Measurements from ENCODE around the gene NIPAL3. TPM values are rescaled to one million over a fixed set of nuclear protein-coding genes. Genes with fewer than 3 reads are reported as not detected.

The NIPAL3 gene
- total RNA-seq, 1 experiment from 2014 or later = 6.5 TPM

DNA sequence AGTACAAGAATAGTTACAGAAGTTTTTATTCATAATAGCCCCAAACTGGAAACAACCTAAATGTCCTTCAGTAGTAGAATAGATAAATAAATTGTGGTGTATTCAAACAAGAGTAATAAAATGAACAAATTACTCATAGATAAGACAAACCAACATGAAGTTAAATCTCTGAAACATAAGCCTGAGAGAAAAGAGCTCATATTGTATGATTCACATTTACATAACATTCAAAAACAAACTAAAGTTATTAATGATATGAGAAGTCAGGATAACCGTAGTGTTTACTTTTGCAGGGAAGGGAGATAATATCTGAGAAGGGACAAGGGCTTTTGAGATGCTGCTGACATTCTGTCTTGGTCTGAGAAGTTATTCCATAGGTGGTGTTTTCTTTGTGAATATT lies 15.5 kb upstream of the NIPAL3 start:
- Histone ChIP-seq H3K4me1 (ENCODE audit: insufficient read depth, low read length, poor library complexity, severe bottlenecking) (no peaks in the 10 kb centered on the region), H3K27ac (ENCODE audit: low read depth, low read length, poor library complexity, severe bottlenecking) (no peak overlapping the region), H3K4me3 (ENCODE audit: low read depth, low read length, poor library complexity, severe bottlenecking) (no peak overlapping the region), H3K9me3 (ENCODE audit: low read depth, low read length, poor library complexity, severe bottlenecking) (no peaks in the 10 kb centered on the region), H3K27me3 (replicated peaks; ENCODE audit: insufficient read depth, low read depth, low read length, poor library complexity) (no peaks in the 10 kb centered on the region), H3K36me3 (ENCODE audit: insufficient read depth, low read length, poor library complexity, severe bottlenecking) (no peaks in the 10 kb centered on the region)
- ChIA-PET POLR2A (ENCODE audit: low non-redundant PET) (no interaction called here), CTCF (interaction anchor here (0.9 kb wide), 1 partner anchor 201 kb away, joined by 3 read pairs; no protein-coding TSS in a partner anchor)
- intact Hi-C loops (cut with micrococcal nuclease; ENCODE audit: unreplicated experiment) = no loop called here
- TF ChIP-seq, protein P1, sequence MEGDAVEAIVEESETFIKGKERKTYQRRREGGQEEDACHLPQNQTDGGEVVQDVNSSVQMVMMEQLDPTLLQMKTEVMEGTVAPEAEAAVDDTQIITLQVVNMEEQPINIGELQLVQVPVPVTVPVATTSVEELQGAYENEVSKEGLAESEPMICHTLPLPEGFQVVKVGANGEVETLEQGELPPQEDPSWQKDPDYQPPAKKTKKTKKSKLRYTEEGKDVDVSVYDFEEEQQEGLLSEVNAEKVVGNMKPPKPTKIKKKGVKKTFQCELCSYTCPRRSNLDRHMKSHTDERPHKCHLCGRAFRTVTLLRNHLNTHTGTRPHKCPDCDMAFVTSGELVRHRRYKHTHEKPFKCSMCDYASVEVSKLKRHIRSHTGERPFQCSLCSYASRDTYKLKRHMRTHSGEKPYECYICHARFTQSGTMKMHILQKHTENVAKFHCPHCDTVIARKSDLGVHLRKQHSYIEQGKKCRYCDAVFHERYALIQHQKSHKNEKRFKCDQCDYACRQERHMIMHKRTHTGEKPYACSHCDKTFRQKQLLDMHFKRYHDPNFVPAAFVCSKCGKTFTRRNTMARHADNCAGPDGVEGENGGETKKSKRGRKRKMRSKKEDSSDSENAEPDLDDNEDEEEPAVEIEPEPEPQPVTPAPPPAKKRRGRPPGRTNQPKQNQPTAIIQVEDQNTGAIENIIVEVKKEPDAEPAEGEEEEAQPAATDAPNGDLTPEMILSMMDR (conservative IDR thresholded peaks at IDR 0.05; ENCODE audit: low read depth, low read length) = no peak
- TF ChIP-seq EZH2 (IDR thresholded peaks at IDR 0.05; ENCODE audit: borderline replicate concordance, low read depth, low read length, poor library complexity, severe bottlenecking) = no peak
- no TSS peak for BruUV-seq (replicated peaks)
- no peak for DNase-seq (ENCODE audit: low spot score)

DNA sequence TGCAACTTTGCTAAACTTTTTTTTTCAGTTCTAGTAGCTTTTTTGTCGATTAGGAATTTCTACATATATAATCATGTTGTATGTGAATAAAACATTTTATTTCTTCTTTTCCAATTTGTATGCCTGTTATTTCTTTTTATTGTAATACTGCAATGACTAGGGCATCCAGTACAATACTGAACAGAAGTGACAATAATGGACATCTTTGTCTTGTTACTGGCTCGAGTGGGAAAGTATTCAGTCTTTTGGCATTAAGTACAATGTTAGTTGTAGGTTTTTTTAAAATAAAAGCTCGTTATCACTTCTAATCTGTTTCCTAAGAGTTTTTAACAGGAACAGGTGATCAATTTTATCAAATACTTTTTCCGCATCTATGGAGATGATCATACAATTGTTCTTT lies 11.8 kb upstream of the NIPAL3 start:
- no peaks in the 10 kb centered on the region for H3K4me1 ChIP-seq (ENCODE audit: insufficient read depth, low read length, poor library complexity, severe bottlenecking)
- no peak overlapping the region for H3K27ac ChIP-seq (ENCODE audit: low read depth, low read length, poor library complexity, severe bottlenecking)
- TF ChIP-seq, protein P1 (conservative IDR thresholded peaks at IDR 0.05; ENCODE audit: low read depth, low read length) = no peak
- TF ChIP-seq EZH2 (IDR thresholded peaks at IDR 0.05; ENCODE audit: borderline replicate concordance, low read depth, low read length, poor library complexity, severe bottlenecking) = no peak
- no peak for DNase-seq (ENCODE audit: low spot score)
- intact Hi-C loops (cut with micrococcal nuclease; ENCODE audit: unreplicated experiment) = no loop called here
- POLR2A ChIA-PET (ENCODE audit: low non-redundant PET) = no interaction called here
- CTCF ChIA-PET = no interaction called here
- no peak overlapping the region for H3K4me3 ChIP-seq (ENCODE audit: low read depth, low read length, poor library complexity, severe bottlenecking)
- H3K36me3 ChIP-seq (ENCODE audit: insufficient read depth, low read length, poor library complexity, severe bottlenecking) = no peaks in the 10 kb centered on the region
- no TSS peak for BruUV-seq (replicated peaks)
- H3K9me3 ChIP-seq (ENCODE audit: low read depth, low read length, poor library complexity, severe bottlenecking) = peaks cover 4% of the 10 kb centered on the region
- H3K27me3 ChIP-seq (replicated peaks; ENCODE audit: insufficient read depth, low read depth, low read length, poor library complexity) = no peaks in the 10 kb centered on the region

DNA sequence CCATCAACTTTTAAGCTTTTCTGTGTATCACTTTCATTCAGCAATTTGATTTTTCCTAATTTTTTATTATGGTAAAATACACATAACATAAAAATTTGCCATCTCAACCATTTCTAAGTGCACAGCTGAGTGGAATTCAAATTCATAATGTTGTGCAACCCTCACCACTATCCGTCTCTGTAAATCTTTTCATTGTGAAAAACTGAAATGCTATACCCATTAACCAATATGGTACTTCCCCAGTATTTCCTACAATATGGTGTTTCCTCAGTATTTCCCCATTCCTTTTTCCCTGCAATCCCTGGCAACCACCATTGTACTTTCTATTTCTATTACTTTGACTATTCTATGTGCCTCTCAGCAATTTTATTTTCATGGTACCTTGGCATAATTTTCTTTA lies 8.8 kb upstream of the NIPAL3 start:
- no TSS peak for BruUV-seq (replicated peaks)
- Histone ChIP-seq H3K36me3 (ENCODE audit: insufficient read depth, low read length, poor library complexity, severe bottlenecking) (no peaks in the 10 kb centered on the region), H3K27ac (ENCODE audit: low read depth, low read length, poor library complexity, severe bottlenecking) (no peak overlapping the region), H3K9me3 (ENCODE audit: low read depth, low read length, poor library complexity, severe bottlenecking) (peaks cover 4% of the 10 kb centered on the region), H3K4me3 (ENCODE audit: low read depth, low read length, poor library complexity, severe bottlenecking) (no peak overlapping the region), H3K4me1 (ENCODE audit: insufficient read depth, low read length, poor library complexity, severe bottlenecking) (no peaks in the 10 kb centered on the region), H3K27me3 (replicated peaks; ENCODE audit: insufficient read depth, low read depth, low read length, poor library complexity) (no peaks in the 10 kb centered on the region)
- POLR2A ChIA-PET (ENCODE audit: low non-redundant PET) = interaction anchor here (0.6 kb wide), 1 partner anchor 346 kb away, joined by 3 read pairs; no protein-coding TSS in a partner anchor
- CTCF ChIA-PET = no interaction called here
- DNase-seq (ENCODE audit: low spot score) = no peak
- TF ChIP-seq EZH2 (IDR thresholded peaks at IDR 0.05; ENCODE audit: borderline replicate concordance, low read depth, low read length, poor library complexity, severe bottlenecking) = no peak
- TF ChIP-seq, protein P1 (conservative IDR thresholded peaks at IDR 0.05; ENCODE audit: low read depth, low read length) = no peak
- intact Hi-C loops (cut with micrococcal nuclease; ENCODE audit: unreplicated experiment) = no loop called here
